Right lobe of liver (tissue), 4 donors: ENCODE results near the gene TSPAN5.

Experiments used
- POLR2A ChIP-seq: fragments of 450-650 bp; IDR thresholded peaks from one replicate; pipeline ENCODE4 v1.6.1; 2017; ENCODE audit warnings: antibody characterized with exemption, mild to moderate bottlenecking
- TF ChIP-seq, protein P1 (sequence below), 4 donors: fragments of 200-600 bp in 3 of 4; fragments of 450-650 bp in 1 of 4; IDR thresholded peaks; one replicate each; pipeline versions ENCODE4 v1.5.1 to v1.8.0; 2016 to 2022; ENCODE audit warnings: antibody characterized with exemption in 4 of 4, mild to moderate bottlenecking in 2 of 4
- donor health status: DM: no; HTN: no; CAD: no.
- donor health status: DM: no; HTN: no; CAD: no.
- donor health status: DM: no; HTN: yes; CAD: no.

- TF ChIP-seq, protein P1, sequence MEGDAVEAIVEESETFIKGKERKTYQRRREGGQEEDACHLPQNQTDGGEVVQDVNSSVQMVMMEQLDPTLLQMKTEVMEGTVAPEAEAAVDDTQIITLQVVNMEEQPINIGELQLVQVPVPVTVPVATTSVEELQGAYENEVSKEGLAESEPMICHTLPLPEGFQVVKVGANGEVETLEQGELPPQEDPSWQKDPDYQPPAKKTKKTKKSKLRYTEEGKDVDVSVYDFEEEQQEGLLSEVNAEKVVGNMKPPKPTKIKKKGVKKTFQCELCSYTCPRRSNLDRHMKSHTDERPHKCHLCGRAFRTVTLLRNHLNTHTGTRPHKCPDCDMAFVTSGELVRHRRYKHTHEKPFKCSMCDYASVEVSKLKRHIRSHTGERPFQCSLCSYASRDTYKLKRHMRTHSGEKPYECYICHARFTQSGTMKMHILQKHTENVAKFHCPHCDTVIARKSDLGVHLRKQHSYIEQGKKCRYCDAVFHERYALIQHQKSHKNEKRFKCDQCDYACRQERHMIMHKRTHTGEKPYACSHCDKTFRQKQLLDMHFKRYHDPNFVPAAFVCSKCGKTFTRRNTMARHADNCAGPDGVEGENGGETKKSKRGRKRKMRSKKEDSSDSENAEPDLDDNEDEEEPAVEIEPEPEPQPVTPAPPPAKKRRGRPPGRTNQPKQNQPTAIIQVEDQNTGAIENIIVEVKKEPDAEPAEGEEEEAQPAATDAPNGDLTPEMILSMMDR (IDR thresholded peaks at IDR 0.05) = no peak
- no peak for TF ChIP-seq POLR2A
Measured at GRCh38 chr4:98522636-98523395, 135.6 kb downstream of the TSPAN5 start.
